GM12875 (cell line): ENCODE data around the gene GGPS1.
"Not testable (repeated sequence)": the region's sequence is repeated elsewhere in the genome, so short reads cannot be mapped to it uniquely, and the experiment has no call there.

ENCODE experiments used
- H3K4me3 ChIP-seq: one replicate; pipeline ENCODE4 v1.5.1; 2011; ENCODE audit warnings: low read depth, low read length, control low read depth
- TF ChIP-seq, protein P1 (sequence below): IDR thresholded peaks from 2 replicates; pipeline ENCODE4 v1.5.1; 2011; ENCODE audit warnings: low read depth, mild to moderate bottlenecking, control low read depth, inconsistent platforms, low read length, moderate library complexity, borderline replicate concordance; ENCODE audit not compliant: insufficient read depth

GGPS1 gene

GRCh38 chr1:235304549-235305451 lies 23.6 kb upstream of the GGPS1 start:
- TF ChIP-seq, protein P1, sequence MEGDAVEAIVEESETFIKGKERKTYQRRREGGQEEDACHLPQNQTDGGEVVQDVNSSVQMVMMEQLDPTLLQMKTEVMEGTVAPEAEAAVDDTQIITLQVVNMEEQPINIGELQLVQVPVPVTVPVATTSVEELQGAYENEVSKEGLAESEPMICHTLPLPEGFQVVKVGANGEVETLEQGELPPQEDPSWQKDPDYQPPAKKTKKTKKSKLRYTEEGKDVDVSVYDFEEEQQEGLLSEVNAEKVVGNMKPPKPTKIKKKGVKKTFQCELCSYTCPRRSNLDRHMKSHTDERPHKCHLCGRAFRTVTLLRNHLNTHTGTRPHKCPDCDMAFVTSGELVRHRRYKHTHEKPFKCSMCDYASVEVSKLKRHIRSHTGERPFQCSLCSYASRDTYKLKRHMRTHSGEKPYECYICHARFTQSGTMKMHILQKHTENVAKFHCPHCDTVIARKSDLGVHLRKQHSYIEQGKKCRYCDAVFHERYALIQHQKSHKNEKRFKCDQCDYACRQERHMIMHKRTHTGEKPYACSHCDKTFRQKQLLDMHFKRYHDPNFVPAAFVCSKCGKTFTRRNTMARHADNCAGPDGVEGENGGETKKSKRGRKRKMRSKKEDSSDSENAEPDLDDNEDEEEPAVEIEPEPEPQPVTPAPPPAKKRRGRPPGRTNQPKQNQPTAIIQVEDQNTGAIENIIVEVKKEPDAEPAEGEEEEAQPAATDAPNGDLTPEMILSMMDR = no peak
- H3K4me3 ChIP-seq = no peak overlapping the region

DNA sequence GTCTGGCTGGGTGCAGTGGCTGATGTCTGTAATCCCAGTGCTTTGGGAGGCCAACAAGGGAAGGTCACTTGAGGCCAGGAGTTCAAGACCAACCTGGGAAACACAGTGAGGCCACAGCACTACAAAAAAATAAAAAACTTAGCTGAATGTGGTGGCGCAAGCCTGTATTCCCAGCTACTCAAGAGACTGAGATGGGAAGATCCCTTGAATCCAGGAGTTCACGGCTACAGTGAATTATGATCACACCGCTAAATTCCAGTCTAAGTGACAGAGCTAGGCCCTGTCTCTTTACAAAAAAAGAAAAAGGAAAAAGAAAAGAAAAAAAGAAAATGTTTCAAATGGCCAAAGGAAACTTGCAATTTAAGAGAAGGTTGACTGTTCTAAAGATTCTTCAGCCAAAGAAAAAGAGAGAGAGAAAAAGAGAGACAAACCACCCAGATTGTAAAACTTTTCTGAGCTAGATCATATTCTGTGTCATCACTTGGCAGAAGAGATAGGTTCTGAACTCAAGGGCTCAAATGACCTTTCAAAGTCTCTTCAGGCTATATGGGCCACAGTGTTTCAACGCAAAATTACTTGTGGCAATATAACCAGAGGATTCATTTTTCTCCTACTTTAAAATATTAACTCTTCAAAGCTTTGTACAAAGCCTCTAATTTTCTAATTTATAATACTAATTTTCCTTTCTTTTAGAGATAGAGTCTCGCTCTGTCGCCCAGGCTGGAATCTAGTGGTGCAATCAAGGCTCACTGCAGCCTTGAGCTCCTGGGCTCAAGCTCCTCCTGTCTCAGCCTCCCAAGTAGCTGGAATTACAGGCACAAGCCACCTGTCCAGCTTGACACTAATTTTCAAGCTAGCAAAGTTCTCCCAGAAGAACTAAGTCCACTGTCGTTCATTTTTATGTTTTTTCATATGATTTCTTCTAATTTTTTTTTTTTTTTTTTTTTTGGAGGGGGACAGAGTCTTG lies 20.9 kb upstream of the GGPS1 start:
- no peak overlapping the region for H3K4me3 ChIP-seq
- TF ChIP-seq, protein P1 = no peak

GRCh38 chr1:235309206-235309605 lies 19.2 kb upstream of the GGPS1 start:
- not testable (repeated sequence) for H3K4me3 ChIP-seq

DNA sequence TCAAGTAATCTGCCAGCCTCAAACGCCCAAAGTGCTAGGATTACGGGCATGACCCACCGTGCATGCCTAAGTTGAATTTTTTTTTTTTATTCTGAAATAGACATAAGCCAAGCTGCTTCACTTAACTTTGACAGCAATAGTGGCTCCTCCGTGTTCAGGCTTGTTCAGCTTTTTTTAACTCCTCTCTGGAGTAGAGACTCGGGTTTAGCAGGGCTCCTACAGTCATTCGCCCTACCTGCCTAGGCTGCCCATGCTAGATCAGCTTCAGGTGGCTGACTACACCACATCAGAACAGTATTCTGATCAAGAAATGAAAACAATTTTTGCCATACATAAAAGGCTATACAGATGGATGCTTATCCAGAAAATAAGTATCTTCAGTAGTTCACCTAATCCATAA lies 15.1 kb upstream of the GGPS1 start:
- TF ChIP-seq, protein P1 = no peak
- no peak overlapping the region for H3K4me3 ChIP-seq

DNA sequence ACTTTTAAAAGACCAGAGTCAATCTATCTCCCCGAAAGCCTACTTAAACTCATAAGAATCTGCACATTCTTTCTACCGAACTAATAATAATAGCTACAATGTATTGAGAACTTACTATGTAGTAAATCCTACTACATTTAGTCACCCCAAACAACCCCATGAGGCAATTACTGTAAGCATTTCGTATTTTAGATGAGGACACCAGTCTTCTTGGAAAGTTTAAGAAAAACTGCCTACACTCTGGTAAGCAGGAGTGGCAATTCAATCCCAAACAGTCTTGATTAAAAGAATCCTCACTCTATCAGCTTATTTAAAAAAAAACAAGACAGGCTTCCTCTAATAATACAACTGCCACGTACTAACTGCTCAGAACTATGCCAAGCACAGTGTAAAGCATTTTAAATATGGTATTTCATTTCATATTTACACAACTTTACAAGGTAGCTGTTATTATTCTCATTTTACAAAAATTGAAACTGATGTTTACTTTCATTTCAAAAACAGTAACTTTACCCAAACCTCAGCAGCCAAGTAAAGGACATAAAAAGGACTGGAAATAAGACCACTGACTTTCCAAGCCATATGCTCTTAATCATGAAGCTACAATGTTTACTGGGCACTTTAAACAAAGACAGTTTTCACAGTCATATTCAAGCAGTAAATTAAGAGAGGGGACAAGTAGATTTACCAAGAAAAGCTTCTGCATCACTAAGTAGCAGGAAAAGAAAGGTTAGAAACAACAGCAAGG lies 14.3 kb upstream of the GGPS1 start:
- TF ChIP-seq, protein P1 = no peak
- no peak overlapping the region for H3K4me3 ChIP-seq

- TF ChIP-seq, protein P1 = no peak
- no peak overlapping the region for H3K4me3 ChIP-seq
Measured at GRCh38 chr1:235315173-235315572, 13.2 kb upstream of the GGPS1 start.

GRCh38 chr1:235315735-235316134 lies 12.6 kb upstream of the GGPS1 start:
- H3K4me3 ChIP-seq = no peak overlapping the region
- TF ChIP-seq, protein P1 = 0 out of 2 replicates have a peak, but pooled peaks have one; percentile 7
